HCT116 (cell line): ENCODE measurements around the gene GRIA4.

Experiments
- POLR2A ChIP-seq: IDR thresholded peaks from 2 replicates; pipeline ENCODE4 v1.7.0; 2011; ENCODE audit warnings: borderline replicate concordance; ENCODE audit not compliant: insufficient read depth, insufficient read length; ENCODE audit errors: extremely low read depth
- POLR2AphosphoS5 ChIP-seq: IDR thresholded peaks from 2 replicates; pipeline ENCODE4 v1.6.1; 2011; ENCODE audit warnings: mild to moderate bottlenecking, low read depth, low read length, moderate library complexity
- RAD21 ChIP-seq: IDR thresholded peaks from 2 replicates; pipeline ENCODE4 v1.6.1; 2012; ENCODE audit warnings: low read depth, mild to moderate bottlenecking
- SIN3A ChIP-seq: IDR thresholded peaks from 2 replicates; pipeline ENCODE4 v1.6.1; 2012; ENCODE audit warnings: low read depth
- ZFX ChIP-seq: fragments of 450-650 bp; IDR thresholded peaks from 2 replicates; pipeline ENCODE4 v1.6.1; 2017
- TF ChIP-seq, protein P1 (sequence below), 3 experiments: fragments of 200-600 bp in 1 of 3; sonication (generic) in 1 of 3; IDR thresholded peaks in 2 of 3; conservative IDR thresholded peaks in 1 of 3; 2 replicates each; pipeline ENCODE4 v1.5.1; 2012 to 2017; ENCODE audit warnings: low read depth in 2 of 3, low read length in 2 of 3, antibody characterized with exemption in 1 of 3, borderline replicate concordance in 1 of 3, control low read depth in 1 of 3, mild to moderate bottlenecking in 1 of 3, mixed read lengths in 1 of 3, mixed run types in 1 of 3, moderate library complexity in 1 of 3; ENCODE audit not compliant: insufficient read depth in 1 of 3
- TF ChIP-seq, protein P2 (sequence below): IDR thresholded peaks from 2 replicates; pipeline ENCODE4 v1.6.1; 2012; ENCODE audit warnings: low read depth
- TF ChIP-seq, protein P3 (sequence below): IDR thresholded peaks from 2 replicates; pipeline ENCODE4 v1.6.1; 2012

DNA sequence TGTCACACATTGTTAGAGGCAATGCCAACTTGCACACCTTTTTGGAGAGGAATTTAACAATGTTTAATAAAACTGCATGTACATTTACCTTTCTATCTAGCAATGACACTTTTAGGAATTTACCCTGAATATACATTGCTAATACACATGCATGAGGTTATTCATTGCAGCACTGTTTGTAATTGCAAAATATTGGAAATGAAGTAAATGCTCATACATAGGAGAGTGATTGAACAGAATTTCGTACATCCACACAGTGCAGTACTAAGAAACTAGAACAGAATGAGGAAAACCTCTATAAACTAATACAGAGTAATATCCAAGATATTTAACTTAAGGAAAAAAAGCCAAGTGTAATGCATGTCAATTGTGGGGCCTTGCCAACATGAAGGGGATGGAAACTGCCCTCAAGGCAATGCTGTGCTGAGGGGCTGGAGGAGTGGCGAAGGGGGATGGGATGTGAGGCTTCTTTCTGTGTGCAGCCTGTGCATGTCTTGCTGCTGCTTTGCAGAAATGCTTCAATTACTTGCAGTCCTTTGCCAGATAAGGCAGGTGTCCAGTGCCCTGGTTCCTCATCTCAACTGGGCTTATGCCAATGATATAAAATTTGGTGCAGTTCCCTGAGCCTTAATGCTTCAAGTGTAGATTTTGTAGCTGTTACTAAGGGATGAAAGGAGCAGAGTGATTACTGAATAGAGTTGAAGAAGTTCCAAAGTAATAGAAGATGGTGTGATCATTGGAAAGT is 96.1 kb downstream of the GRIA4 start:
- TF ChIP-seq ZFX = no peak
- no peak for TF ChIP-seq POLR2AphosphoS5
- TF ChIP-seq, protein P1, sequence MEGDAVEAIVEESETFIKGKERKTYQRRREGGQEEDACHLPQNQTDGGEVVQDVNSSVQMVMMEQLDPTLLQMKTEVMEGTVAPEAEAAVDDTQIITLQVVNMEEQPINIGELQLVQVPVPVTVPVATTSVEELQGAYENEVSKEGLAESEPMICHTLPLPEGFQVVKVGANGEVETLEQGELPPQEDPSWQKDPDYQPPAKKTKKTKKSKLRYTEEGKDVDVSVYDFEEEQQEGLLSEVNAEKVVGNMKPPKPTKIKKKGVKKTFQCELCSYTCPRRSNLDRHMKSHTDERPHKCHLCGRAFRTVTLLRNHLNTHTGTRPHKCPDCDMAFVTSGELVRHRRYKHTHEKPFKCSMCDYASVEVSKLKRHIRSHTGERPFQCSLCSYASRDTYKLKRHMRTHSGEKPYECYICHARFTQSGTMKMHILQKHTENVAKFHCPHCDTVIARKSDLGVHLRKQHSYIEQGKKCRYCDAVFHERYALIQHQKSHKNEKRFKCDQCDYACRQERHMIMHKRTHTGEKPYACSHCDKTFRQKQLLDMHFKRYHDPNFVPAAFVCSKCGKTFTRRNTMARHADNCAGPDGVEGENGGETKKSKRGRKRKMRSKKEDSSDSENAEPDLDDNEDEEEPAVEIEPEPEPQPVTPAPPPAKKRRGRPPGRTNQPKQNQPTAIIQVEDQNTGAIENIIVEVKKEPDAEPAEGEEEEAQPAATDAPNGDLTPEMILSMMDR (IDR thresholded peaks at IDR 0.05 in 2 of 3, conservative IDR thresholded peaks at IDR 0.05 in 1 of 3; ENCODE audit: borderline replicate concordance in 1 of 3, insufficient read depth in 1 of 3, low read depth in 2 of 3, low read length in 2 of 3) = no peak
- TF ChIP-seq, protein P2, sequence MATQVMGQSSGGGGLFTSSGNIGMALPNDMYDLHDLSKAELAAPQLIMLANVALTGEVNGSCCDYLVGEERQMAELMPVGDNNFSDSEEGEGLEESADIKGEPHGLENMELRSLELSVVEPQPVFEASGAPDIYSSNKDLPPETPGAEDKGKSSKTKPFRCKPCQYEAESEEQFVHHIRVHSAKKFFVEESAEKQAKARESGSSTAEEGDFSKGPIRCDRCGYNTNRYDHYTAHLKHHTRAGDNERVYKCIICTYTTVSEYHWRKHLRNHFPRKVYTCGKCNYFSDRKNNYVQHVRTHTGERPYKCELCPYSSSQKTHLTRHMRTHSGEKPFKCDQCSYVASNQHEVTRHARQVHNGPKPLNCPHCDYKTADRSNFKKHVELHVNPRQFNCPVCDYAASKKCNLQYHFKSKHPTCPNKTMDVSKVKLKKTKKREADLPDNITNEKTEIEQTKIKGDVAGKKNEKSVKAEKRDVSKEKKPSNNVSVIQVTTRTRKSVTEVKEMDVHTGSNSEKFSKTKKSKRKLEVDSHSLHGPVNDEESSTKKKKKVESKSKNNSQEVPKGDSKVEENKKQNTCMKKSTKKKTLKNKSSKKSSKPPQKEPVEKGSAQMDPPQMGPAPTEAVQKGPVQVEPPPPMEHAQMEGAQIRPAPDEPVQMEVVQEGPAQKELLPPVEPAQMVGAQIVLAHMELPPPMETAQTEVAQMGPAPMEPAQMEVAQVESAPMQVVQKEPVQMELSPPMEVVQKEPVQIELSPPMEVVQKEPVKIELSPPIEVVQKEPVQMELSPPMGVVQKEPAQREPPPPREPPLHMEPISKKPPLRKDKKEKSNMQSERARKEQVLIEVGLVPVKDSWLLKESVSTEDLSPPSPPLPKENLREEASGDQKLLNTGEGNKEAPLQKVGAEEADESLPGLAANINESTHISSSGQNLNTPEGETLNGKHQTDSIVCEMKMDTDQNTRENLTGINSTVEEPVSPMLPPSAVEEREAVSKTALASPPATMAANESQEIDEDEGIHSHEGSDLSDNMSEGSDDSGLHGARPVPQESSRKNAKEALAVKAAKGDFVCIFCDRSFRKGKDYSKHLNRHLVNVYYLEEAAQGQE = no peak
- TF ChIP-seq SIN3A = no peak
- no peak for TF ChIP-seq POLR2A
- TF ChIP-seq RAD21 = no peak
- TF ChIP-seq, protein P3, sequence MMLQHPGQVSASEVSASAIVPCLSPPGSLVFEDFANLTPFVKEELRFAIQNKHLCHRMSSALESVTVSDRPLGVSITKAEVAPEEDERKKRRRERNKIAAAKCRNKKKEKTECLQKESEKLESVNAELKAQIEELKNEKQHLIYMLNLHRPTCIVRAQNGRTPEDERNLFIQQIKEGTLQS = no peak
